HepG2 (cell line): ENCODE data around the gene AGER. TPM values are rescaled to one million over a fixed set of nuclear protein-coding genes. Genes with fewer than 3 reads are reported as not detected.

Source experiments
- DPF2 ChIP-seq: sonication (generic); formaldehyde crosslinking; IDR thresholded peaks from 2 replicates; pipeline ENCODE4 v1.4.0; 2020; ENCODE audit warnings: mild to moderate bottlenecking, low read depth, missing genetic modification reagents, borderline replicate concordance
- REL ChIP-seq: sonication (generic); formaldehyde crosslinking; conservative IDR thresholded peaks from 2 replicates; pipeline ENCODE4 v1.8.0; 2022; ENCODE audit warnings: mild to moderate bottlenecking, missing genetic modification reagents, moderate library complexity
- SRF ChIP-seq: IDR thresholded peaks from 2 replicates; pipeline ENCODE4 v1.6.1; 2011; ENCODE audit warnings: mild to moderate bottlenecking, low read depth, low read length, moderate library complexity
- TRIM24 ChIP-seq: sonication (generic); formaldehyde crosslinking; IDR thresholded peaks from 2 replicates; pipeline ENCODE4 v1.8.0; 2022; ENCODE audit warnings: mild to moderate bottlenecking, missing genetic modification reagents
- ZNF407 ChIP-seq: sonication (generic); formaldehyde crosslinking; IDR thresholded peaks from one replicate; pipeline ENCODE4 v1.5.1; 2020; ENCODE audit warnings: mild to moderate bottlenecking, missing genetic modification reagents; ENCODE audit errors: not compliant biosample characterization
- ZNF468 ChIP-seq: sonication (generic); formaldehyde crosslinking; IDR thresholded peaks from 2 replicates; pipeline ENCODE4 v1.8.0; 2022; ENCODE audit warnings: mild to moderate bottlenecking, moderate library complexity, missing genetic modification reagents
- ZNF687 ChIP-seq: sonication (generic); formaldehyde crosslinking; IDR thresholded peaks from 2 replicates; pipeline ENCODE4 v1.5.1; 2020; ENCODE audit warnings: mild to moderate bottlenecking, missing genetic modification reagents, moderate library complexity
- ZNF790 ChIP-seq: sonication (generic); formaldehyde crosslinking; IDR thresholded peaks from 2 replicates; pipeline ENCODE4 v1.8.0; 2022; ENCODE audit warnings: missing genetic modification reagents, mild to moderate bottlenecking, borderline replicate concordance
- ZNF839 ChIP-seq: sonication (generic); formaldehyde crosslinking; IDR thresholded peaks from 2 replicates; pipeline ENCODE4 v1.4.0; 2020; ENCODE audit warnings: missing genetic modification reagents, mild to moderate bottlenecking, borderline replicate concordance
- polyA plus RNA-seq, 8 experiments: library from polyadenylated mRNA; depleted of rRNA in 3 of 8; stranded (reverse) in 7 of 8; unstranded in 1 of 8; fragments of >200 nt; fragmentation: Illumina TruSeq in 4 of 8; extraction: Trizol in 4 of 8; gene quantifications; 2 replicates each; pipeline versions ENCODE4 v1.2.1 to v1.2.3, GENCODE V29; 2011 to 2016; ENCODE audit warnings: low read depth in 4 of 8, missing spikeins in 1 of 8, mixed read lengths in 1 of 8; ENCODE audit not compliant: insufficient read depth in 1 of 8
- total RNA-seq, 5 experiments: library from RNA; depleted of rRNA; stranded (reverse); fragments of >200 nt; fragmentation: Illumina TruSeq; extraction: Trizol; gene quantifications; 2 replicates each; pipeline ENCODE4 v1.2.3, GENCODE V29; 2016; ENCODE audit warnings: low read depth in 1 of 5
- TF ChIP-seq, protein P1 (sequence below), 2 experiments: sonication (generic) in 1 of 2; formaldehyde crosslinking in 1 of 2; IDR thresholded peaks; 2 replicates each; pipeline versions ENCODE4 v1.4.0 to v1.6.1; 2016 to 2020; ENCODE audit warnings: borderline replicate concordance in 1 of 2, low read depth in 1 of 2, mild to moderate bottlenecking in 1 of 2, missing genetic modification reagents in 1 of 2

The AGER gene
- total and polyA plus RNA-seq, 2 of the 13 experiments (the other 11 are each of a cell fraction or from before 2014, with no cell fraction given), result 1.9 to 5.1 TPM

GRCh38 chr6:32190054-32190851 is 6.2 kb upstream of the AGER start, which contains the start of gene PBX2 (continued):
- TF ChIP-seq ZNF407 (CRISPR knock-in tag), result no peak
- no peak for TF ChIP-seq ZNF468 (CRISPR knock-in tag)
- TF ChIP-seq ZNF839 (CRISPR knock-in tag), result no peak
- TF ChIP-seq ZNF687 (CRISPR knock-in tag), result peak; percentile 51
- no peak for TF ChIP-seq SRF
- no peak; the same call in 1 of the 2 replicates for TF ChIP-seq DPF2 (CRISPR knock-in tag)
- TF ChIP-seq REL, result no peak
- TF ChIP-seq ZNF790 (CRISPR knock-in tag), result no peak
- TF ChIP-seq, protein P1, sequence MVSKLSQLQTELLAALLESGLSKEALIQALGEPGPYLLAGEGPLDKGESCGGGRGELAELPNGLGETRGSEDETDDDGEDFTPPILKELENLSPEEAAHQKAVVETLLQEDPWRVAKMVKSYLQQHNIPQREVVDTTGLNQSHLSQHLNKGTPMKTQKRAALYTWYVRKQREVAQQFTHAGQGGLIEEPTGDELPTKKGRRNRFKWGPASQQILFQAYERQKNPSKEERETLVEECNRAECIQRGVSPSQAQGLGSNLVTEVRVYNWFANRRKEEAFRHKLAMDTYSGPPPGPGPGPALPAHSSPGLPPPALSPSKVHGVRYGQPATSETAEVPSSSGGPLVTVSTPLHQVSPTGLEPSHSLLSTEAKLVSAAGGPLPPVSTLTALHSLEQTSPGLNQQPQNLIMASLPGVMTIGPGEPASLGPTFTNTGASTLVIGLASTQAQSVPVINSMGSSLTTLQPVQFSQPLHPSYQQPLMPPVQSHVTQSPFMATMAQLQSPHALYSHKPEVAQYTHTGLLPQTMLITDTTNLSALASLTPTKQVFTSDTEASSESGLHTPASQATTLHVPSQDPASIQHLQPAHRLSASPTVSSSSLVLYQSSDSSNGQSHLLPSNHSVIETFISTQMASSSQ (IDR thresholded peaks at IDR 0.05; ENCODE audit: low read depth), result no peak
- TF ChIP-seq, protein P1 (CRISPR knock-in tag; IDR thresholded peaks at IDR 0.05; ENCODE audit: borderline replicate concordance), result peak; percentile 55; the same call in 1 of the 2 replicates
- TF ChIP-seq TRIM24, result no peak
